ENCODE measurements around the gene LIPC. TPM values are rescaled to one million over a fixed set of nuclear protein-coding genes. Genes with fewer than 3 reads are reported as not detected.

The LIPC gene
- total and polyA plus RNA-seq, 9 of the 15 experiments (the other 6 are each of a cell fraction or from before 2014, with no cell fraction given): 0.07 to 0.41 (median 0.11) TPM; not detected in 2

DNA sequence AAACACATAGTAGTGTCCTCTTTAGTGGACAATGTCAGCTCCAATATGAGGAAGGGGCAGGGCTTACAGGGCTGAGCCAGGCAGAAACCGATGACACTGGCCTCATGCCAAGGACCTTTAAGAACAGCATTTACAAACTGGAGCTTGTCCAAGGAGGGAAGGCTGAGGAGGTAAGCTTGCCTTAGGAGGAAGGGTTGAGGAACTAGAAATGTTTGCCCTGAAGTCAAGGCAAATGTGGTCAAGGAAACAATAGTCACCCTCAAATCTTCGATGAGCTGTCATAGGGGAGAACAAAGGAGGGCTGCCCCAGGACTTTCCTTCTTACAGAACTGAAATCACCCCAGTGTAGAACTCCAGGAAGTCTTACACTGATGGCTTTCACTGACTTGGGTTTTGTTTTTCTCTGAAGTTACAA lies 136.4 kb downstream of the LIPC start:
- intact Hi-C loops (cut with micrococcal nuclease) (no loop called here), in situ Hi-C loops (cut with MboI) (no loop called here)
- CTCF ChIA-PET (ENCODE audit: low intra/inter-chr PET ratio): no interaction called here
- 16% methylated on average over 2 of the region's 2 CpGs for WGBS (ENCODE audit: insufficient coverage, low coverage, missing lambda C conversion rate)
- Histone ChIP-seq H2AFZ (ENCODE audit: low read depth, low read length) (peak overlapping the region; percentile 95), H3K4me2 (ENCODE audit: insufficient read depth, low read length) (peak overlapping the region; percentile 38), H3K9me1 (ENCODE audit: control insufficient read depth, insufficient read depth, low read length) (no peaks in the 10 kb centered on the region), H4K20me1 (replicated peaks; ENCODE audit: control insufficient read depth, insufficient read depth, low read length) (no peaks in the 10 kb centered on the region), H3K9ac (ENCODE audit: insufficient read depth in 1 of 2, low read depth in 2 of 2, low read length in 2 of 2) (peak overlapping the region; percentile 1 to 21; a peak in 2 of 4 replicates), H3K4me1 (replicated peaks in 1 of 2; ENCODE audit: control insufficient read depth in 2 of 2, insufficient read depth in 2 of 2, low read length in 2 of 2) (peaks cover 0 to 15% of the 10 kb centered on the region in 2 experiments; a peak in 4 of 5 replicates), H3K27me3 (ENCODE audit: control insufficient read depth in 2 of 2, insufficient read depth in 2 of 2, low read length in 2 of 2) (no peaks in the 10 kb centered on the region), H3K27ac (ENCODE audit: extremely low read depth, low read depth, low read length) (peak overlapping the region; percentile 63), H3K4me3 (no peak overlapping the region), H3K79me2 (ENCODE audit: control insufficient read depth, insufficient read depth, low read length) (no peaks in the 10 kb centered on the region), H3K36me3 (ENCODE audit: control insufficient read depth, insufficient read depth, low read length) (no peaks in the 10 kb centered on the region), H3K9me3 (replicated peaks; ENCODE audit: control insufficient read depth, insufficient read depth, low read depth, low read length) (no peaks in the 10 kb centered on the region)
- ATAC-seq: peak; percentile 92
- BruUV-seq (replicated peaks): no TSS peak
- peak in 3 of 4 experiments; percentile 25 to 89 (median 53) for DNase-seq (ENCODE audit: extremely low read depth in 1 of 4, low spot score in 3 of 4)
- POLR2A ChIA-PET: interaction anchor here (0.6 to 1.3 kb wide), 8 partner anchors 8 to 202 kb away, joined by 3 to 6 read pairs (median 3); no protein-coding TSS in a partner anchor
- FAIRE-seq: peak; percentile 90
- peak in 1 of 2 experiments; percentile 10; a peak in 1 of 4 replicates for TF ChIP-seq RAD21 (CRISPR knock-in tag; conservative IDR thresholded peaks at IDR 0.05 in 1 of 2, IDR thresholded peaks at IDR 0.05 in 1 of 2)
- TF ChIP-seq ZNF146 (CRISPR knock-in tag; IDR thresholded peaks at IDR 0.05; ENCODE audit: unreplicated experiment): no peak
- TF ChIP-seq HNRNPH1 (optimal IDR thresholded peaks at IDR 0.05; ENCODE audit: low read depth, low read length): no peak
- TF ChIP-seq SMAD4 (CRISPR knock-in tag; conservative IDR thresholded peaks at IDR 0.05): 0 out of 2 replicates have a peak, but pooled peaks have one; percentile 15
- TF ChIP-seq NONO (IDR thresholded peaks at IDR 0.05; ENCODE audit: low read depth in 2 of 2, low read length in 1 of 2): no peak
- TF ChIP-seq, protein P1, sequence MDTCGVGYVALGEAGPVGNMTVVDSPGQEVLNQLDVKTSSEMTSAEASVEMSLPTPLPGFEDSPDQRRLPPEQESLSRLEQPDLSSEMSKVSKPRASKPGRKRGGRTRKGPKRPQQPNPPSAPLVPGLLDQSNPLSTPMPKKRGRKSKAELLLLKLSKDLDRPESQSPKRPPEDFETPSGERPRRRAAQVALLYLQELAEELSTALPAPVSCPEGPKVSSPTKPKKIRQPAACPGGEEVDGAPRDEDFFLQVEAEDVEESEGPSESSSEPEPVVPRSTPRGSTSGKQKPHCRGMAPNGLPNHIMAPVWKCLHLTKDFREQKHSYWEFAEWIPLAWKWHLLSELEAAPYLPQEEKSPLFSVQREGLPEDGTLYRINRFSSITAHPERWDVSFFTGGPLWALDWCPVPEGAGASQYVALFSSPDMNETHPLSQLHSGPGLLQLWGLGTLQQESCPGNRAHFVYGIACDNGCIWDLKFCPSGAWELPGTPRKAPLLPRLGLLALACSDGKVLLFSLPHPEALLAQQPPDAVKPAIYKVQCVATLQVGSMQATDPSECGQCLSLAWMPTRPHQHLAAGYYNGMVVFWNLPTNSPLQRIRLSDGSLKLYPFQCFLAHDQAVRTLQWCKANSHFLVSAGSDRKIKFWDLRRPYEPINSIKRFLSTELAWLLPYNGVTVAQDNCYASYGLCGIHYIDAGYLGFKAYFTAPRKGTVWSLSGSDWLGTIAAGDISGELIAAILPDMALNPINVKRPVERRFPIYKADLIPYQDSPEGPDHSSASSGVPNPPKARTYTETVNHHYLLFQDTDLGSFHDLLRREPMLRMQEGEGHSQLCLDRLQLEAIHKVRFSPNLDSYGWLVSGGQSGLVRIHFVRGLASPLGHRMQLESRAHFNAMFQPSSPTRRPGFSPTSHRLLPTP (IDR thresholded peaks at IDR 0.05; ENCODE audit: borderline replicate concordance, extremely low read depth, insufficient read length): no peak
- no peak for TF ChIP-seq POLR2AphosphoS5 (IDR thresholded peaks at IDR 0.05; ENCODE audit: control insufficient read depth, insufficient read depth, low read depth, low read length)
- TF ChIP-seq HDAC6 (IDR thresholded peaks at IDR 0.05; ENCODE audit: low read depth, low read length): no peak
- TF ChIP-seq, protein P2, sequence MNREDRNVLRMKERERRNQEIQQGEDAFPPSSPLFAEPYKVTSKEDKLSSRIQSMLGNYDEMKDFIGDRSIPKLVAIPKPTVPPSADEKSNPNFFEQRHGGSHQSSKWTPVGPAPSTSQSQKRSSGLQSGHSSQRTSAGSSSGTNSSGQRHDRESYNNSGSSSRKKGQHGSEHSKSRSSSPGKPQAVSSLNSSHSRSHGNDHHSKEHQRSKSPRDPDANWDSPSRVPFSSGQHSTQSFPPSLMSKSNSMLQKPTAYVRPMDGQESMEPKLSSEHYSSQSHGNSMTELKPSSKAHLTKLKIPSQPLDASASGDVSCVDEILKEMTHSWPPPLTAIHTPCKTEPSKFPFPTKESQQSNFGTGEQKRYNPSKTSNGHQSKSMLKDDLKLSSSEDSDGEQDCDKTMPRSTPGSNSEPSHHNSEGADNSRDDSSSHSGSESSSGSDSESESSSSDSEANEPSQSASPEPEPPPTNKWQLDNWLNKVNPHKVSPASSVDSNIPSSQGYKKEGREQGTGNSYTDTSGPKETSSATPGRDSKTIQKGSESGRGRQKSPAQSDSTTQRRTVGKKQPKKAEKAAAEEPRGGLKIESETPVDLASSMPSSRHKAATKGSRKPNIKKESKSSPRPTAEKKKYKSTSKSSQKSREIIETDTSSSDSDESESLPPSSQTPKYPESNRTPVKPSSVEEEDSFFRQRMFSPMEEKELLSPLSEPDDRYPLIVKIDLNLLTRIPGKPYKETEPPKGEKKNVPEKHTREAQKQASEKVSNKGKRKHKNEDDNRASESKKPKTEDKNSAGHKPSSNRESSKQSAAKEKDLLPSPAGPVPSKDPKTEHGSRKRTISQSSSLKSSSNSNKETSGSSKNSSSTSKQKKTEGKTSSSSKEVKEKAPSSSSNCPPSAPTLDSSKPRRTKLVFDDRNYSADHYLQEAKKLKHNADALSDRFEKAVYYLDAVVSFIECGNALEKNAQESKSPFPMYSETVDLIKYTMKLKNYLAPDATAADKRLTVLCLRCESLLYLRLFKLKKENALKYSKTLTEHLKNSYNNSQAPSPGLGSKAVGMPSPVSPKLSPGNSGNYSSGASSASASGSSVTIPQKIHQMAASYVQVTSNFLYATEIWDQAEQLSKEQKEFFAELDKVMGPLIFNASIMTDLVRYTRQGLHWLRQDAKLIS (CRISPR knock-in tag; IDR thresholded peaks at IDR 0.05): no peak
- no peak for TF ChIP-seq RFX7 (CRISPR knock-in tag; IDR thresholded peaks at IDR 0.05)
- TF ChIP-seq ZNF121 (CRISPR knock-in tag; conservative IDR thresholded peaks at IDR 0.05): no peak
- TF ChIP-seq ZNF696 (CRISPR knock-in tag; conservative IDR thresholded peaks at IDR 0.05): no peak
- TF ChIP-seq, protein P3, sequence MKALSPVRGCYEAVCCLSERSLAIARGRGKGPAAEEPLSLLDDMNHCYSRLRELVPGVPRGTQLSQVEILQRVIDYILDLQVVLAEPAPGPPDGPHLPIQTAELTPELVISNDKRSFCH (CRISPR knock-in tag; IDR thresholded peaks at IDR 0.05): no peak
- TF ChIP-seq, protein P3 (tag; IDR thresholded peaks at IDR 0.05): no peak
